K562 (cell line): ENCODE results near the gene PRPF6. TPM values are rescaled to one million over a fixed set of nuclear protein-coding genes. Genes with fewer than 3 reads are reported as not detected.

Experiments
- ATAC-seq: fragments of 200-7000 bp; cut with Tn5 transposase; 3 replicates; pipeline ENCODE4 v1.9.1; 2020; ENCODE audit warnings: moderate library complexity
- BruUV-seq: library from RNA; stranded (reverse); fragments of 400-500 nt; replicated peaks from 2 replicates; lab custom pipeline; 2021; lab: Mats Ljungman, UMichigan
- CTCF ChIA-PET: fragments of 300-600 bp; formaldehyde crosslinking; extraction: SDS; loops from one replicate; lab custom pipeline; 2021; ENCODE audit warnings: low intra/inter-chr PET ratio; lab: Yijun Ruan, JAX
- POLR2A ChIA-PET: fragments of 300-600, 350-650 bp; sonication (Branson Sonifier 250); formaldehyde crosslinking; extraction: SDS; loops from one replicate; lab custom pipeline; 2021; ENCODE audit warnings: antibody characterized with exemption, inconsistent platforms; lab: Yijun Ruan, JAX
- DNase-seq, 4 experiments: peaks; one replicate each; pipeline versions ENCODE4 v3.0.0 to v3.0.0-alpha.2; 2011 to 2018; ENCODE audit warnings: low spot score in 3 of 4, mixed read lengths in 3 of 4; ENCODE audit errors: extremely low read depth in 1 of 4
- FAIRE-seq: peaks from 2 replicates; lab custom pipeline; 2011; peaks lifted over from hg19 to GRCh38; lab: Jason Lieb, UNC
- H2AFZ ChIP-seq: 2 replicates; pipeline ENCODE4 v1.6.0; 2011; ENCODE audit warnings: low read depth, low read length, control low read depth, inconsistent platforms
- H3K27ac ChIP-seq: fragments of 200-600 bp; 3 replicates; pipeline ENCODE4 v1.8.0; 2011; ENCODE audit warnings: low read depth, mild to moderate bottlenecking, control low read depth, inconsistent platforms, low read length, moderate library complexity, mixed read lengths; ENCODE audit errors: extremely low read depth
- H3K27me3 ChIP-seq, 2 experiments: fragments of 300-600 bp in 1 of 2; 2 replicates in 1 of 2; 3 replicates in 1 of 2; pipeline versions ENCODE4 v1.6.0 to v1.8.0; 2011; ENCODE audit warnings: inconsistent platforms in 2 of 2, low read length in 2 of 2, mild to moderate bottlenecking in 1 of 2, mixed read lengths in 1 of 2, moderate library complexity in 1 of 2; ENCODE audit not compliant: control insufficient read depth in 2 of 2, insufficient read depth in 2 of 2
- H3K36me3 ChIP-seq: fragments of 300-600 bp; 3 replicates; pipeline ENCODE4 v1.8.0; 2011; ENCODE audit warnings: mild to moderate bottlenecking, low read length, inconsistent platforms; ENCODE audit not compliant: control insufficient read depth, insufficient read depth
- H3K4me1 ChIP-seq, 2 experiments: fragments of 200-600 bp in 1 of 2; replicated peaks in 1 of 2; 2 replicates in 1 of 2; 3 replicates in 1 of 2; pipeline versions ENCODE4 v1.5.1 to v1.8.0; 2011; ENCODE audit warnings: inconsistent platforms in 2 of 2, low read length in 2 of 2, mild to moderate bottlenecking in 1 of 2, mixed read lengths in 1 of 2, moderate library complexity in 1 of 2; ENCODE audit not compliant: control insufficient read depth in 2 of 2, insufficient read depth in 2 of 2
- H3K4me2 ChIP-seq: 2 replicates; pipeline ENCODE4 v1.6.1; 2011; ENCODE audit warnings: low read length, control low read depth, inconsistent platforms, mixed read lengths; ENCODE audit not compliant: insufficient read depth
- H3K4me3 ChIP-seq: fragments of 200-600 bp; sonication (generic), shearing (Covaris generic); 2 replicates; pipeline ENCODE4 v1.5.1; 2016; ENCODE audit warnings: control low read depth, inconsistent platforms
- H3K79me2 ChIP-seq: fragments of 200-600 bp; 3 replicates; pipeline ENCODE4 v1.8.0; 2011; ENCODE audit warnings: low read length, inconsistent platforms; ENCODE audit not compliant: control insufficient read depth, insufficient read depth
- H3K9ac ChIP-seq, 2 experiments: 2 replicates each; pipeline versions ENCODE4 v1.6.0 to v1.6.1; 2011; ENCODE audit warnings: low read depth in 2 of 2, low read length in 2 of 2, control low read depth in 1 of 2, inconsistent platforms in 1 of 2, mild to moderate bottlenecking in 1 of 2, mixed read lengths in 1 of 2; ENCODE audit not compliant: insufficient read depth in 1 of 2
- H3K9me1 ChIP-seq: one replicate; pipeline ENCODE4 v1.6.0; 2011; ENCODE audit warnings: inconsistent platforms, mild to moderate bottlenecking, low read length, moderate library complexity; ENCODE audit not compliant: control insufficient read depth, insufficient read depth
- H3K9me3 ChIP-seq: replicated peaks from 2 replicates; pipeline ENCODE4 v1.5.1; 2011; ENCODE audit warnings: low read depth, low read length, inconsistent platforms; ENCODE audit not compliant: control insufficient read depth, insufficient read depth
- H4K20me1 ChIP-seq: replicated peaks from 2 replicates; pipeline ENCODE4 v1.6.1; 2011; ENCODE audit warnings: low read length, inconsistent platforms, mixed read lengths; ENCODE audit not compliant: control insufficient read depth, insufficient read depth
- ELF2 ChIP-seq: fragments of 250-450 bp; sonication (Bioruptor Pico); IDR thresholded peaks from 2 replicates; pipeline ENCODE4 v1.5.0; 2021; ENCODE audit warnings: mild to moderate bottlenecking
- POLR2G ChIP-seq: fragments of 200-400 bp; formaldehyde crosslinking; IDR thresholded peaks from 2 replicates; pipeline ENCODE4 v1.6.1; 2017; ENCODE audit warnings: low read depth, mild to moderate bottlenecking, antibody characterized with exemption, low read length, moderate library complexity
- ZNF232 ChIP-seq: sonication (generic); formaldehyde crosslinking; IDR thresholded peaks from 2 replicates; pipeline ENCODE4 v1.8.0; 2022; ENCODE audit warnings: mild to moderate bottlenecking, missing genetic modification reagents
- WGBS: fragments of 100-300 bp; shearing (Covaris generic); methylation state at CpG from one replicate; pipeline ENCODE4 v1.1.6; 2016; ENCODE audit warnings: low coverage, mixed read lengths; ENCODE audit not compliant: insufficient coverage; ENCODE audit errors: missing lambda C conversion rate; 5-methylcytosine and 5-hydroxymethylcytosine counted together
- in situ Hi-C: fragments of 300-500 bp; cut with MboI; formaldehyde crosslinking; loops from 4 replicates; pipeline ENCODE4 v1.15.0; 2018; ENCODE audit warnings: inconsistent platforms, mixed read lengths
- intact Hi-C: fragments of 100-400 bp; cut with micrococcal nuclease; formaldehyde crosslinking; loops from 2 replicates; pipeline ENCODE4 v1.14.2; 2022
- polyA plus RNA-seq, 8 experiments: library from polyadenylated mRNA; depleted of rRNA in 4 of 8; stranded (reverse) in 5 of 8; unstranded in 3 of 8; fragments of >200 nt; fragmentation: Nextera tagmentation in 2 of 8; fragmentation: Illumina TruSeq in 1 of 8; extraction: Ambion mirVana in 2 of 8; extraction: Trizol in 1 of 8; gene quantifications; 2 replicates each; pipeline versions ENCODE4 v1.2.1 to v1.2.3, GENCODE V29; 2011 to 2014; ENCODE audit warnings: inconsistent platforms in 1 of 8, missing spikeins in 1 of 8
- total RNA-seq, 7 experiments: library from RNA; depleted of rRNA in 6 of 7; stranded (reverse); fragments of >200 nt in 6 of 7; fragmentation: Illumina TruSeq in 2 of 7; extraction: Trizol in 2 of 7; gene quantifications; 2 replicates each; pipeline versions ENCODE4 v1.2.1 to v1.2.3, GENCODE V29; 2011 to 2021; ENCODE audit warnings: low replicate concordance in 1 of 7
- TF ChIP-seq, protein P1 (sequence below): sonication (generic); formaldehyde crosslinking; IDR thresholded peaks from 2 replicates; pipeline ENCODE4 v1.8.0; 2022; ENCODE audit warnings: mild to moderate bottlenecking, missing genetic modification reagents

Gene PRPF6
- total and polyA plus RNA-seq, 9 of the 15 experiments (the other 6 are each of a cell fraction or from before 2014, with no cell fraction given): 4.2 to 83.2 (median 59.9) TPM

DNA sequence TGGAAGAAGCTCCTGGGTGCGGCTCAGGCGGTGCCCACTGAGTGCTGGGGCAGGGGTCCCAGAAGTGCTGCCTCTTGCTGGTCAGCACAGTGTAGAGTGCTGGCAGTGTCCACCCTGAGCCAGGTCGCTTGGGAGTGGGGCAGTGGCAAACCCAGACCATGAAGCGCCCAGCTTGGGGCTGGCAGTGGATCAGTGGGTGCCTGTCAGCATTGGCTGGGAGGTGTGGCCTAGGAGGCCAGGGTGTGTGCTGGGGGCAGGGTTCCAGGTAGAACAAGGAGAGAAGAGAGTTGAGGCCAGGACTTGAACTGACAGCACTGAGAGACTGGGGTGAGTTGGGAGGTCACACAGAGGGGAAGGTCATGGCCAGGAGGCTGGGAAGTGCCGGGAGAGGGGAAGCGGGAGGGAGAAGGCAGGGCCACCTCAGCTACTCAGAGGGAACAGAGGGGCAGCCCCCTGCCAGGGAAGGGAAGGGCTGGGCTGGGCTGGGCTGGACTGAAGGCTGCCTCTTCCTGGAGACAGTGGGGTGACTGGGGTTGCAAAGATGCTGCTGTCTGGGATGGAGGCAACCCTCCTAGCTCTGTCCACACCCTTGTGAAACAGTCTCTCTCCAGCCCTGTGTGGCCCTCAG, 86.2 kb downstream of the PRPF6 start:
- CTCF ChIA-PET: no interaction called here
- Histone ChIP-seq H3K9ac (peak overlapping the region in 1 of 2 experiments; percentile 77; a peak in 2 of 4 replicates), H3K9me3 (no peaks in the 10 kb centered on the region), H3K4me2 (no peak overlapping the region), H4K20me1 (no peaks in the 10 kb centered on the region), H3K9me1 (peaks cover 3% of the 10 kb centered on the region), H3K4me1 (peaks cover 33 to 95% of the 10 kb centered on the region in 2 experiments), H3K79me2 (peaks cover 4% of the 10 kb centered on the region; the same call in 2 of the 3 replicates), H3K4me3 (no peak overlapping the region), H3K27ac (no peak overlapping the region), H3K36me3 (no peaks in the 10 kb centered on the region), H3K27me3 (no peaks in the 10 kb centered on the region), H2AFZ (no peak overlapping the region)
- ATAC-seq: no peak
- no peak for DNase-seq
- no peak for TF ChIP-seq ZNF232 (CRISPR knock-in tag)
- TF ChIP-seq, protein P1, sequence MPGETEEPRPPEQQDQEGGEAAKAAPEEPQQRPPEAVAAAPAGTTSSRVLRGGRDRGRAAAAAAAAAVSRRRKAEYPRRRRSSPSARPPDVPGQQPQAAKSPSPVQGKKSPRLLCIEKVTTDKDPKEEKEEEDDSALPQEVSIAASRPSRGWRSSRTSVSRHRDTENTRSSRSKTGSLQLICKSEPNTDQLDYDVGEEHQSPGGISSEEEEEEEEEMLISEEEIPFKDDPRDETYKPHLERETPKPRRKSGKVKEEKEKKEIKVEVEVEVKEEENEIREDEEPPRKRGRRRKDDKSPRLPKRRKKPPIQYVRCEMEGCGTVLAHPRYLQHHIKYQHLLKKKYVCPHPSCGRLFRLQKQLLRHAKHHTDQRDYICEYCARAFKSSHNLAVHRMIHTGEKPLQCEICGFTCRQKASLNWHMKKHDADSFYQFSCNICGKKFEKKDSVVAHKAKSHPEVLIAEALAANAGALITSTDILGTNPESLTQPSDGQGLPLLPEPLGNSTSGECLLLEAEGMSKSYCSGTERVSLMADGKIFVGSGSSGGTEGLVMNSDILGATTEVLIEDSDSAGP: no peak
- no peak for TF ChIP-seq ELF2 (CRISPR knock-in tag)
- TF ChIP-seq POLR2G: peak; percentile 35; the same call in 1 of the 2 replicates
- WGBS: 78% methylated on average over 6 of the region's 6 CpGs
- no peak for FAIRE-seq
- intact Hi-C loops (no loop called here), in situ Hi-C loops (no loop called here)
- POLR2A ChIA-PET: interaction anchor here (0.5 kb wide), 1 partner anchor 20 kb away, joined by 3 read pairs; no protein-coding TSS in a partner anchor
- BruUV-seq: no TSS peak
